HG02852 (cell line): ENCODE measurements around the gene TLCD3B.

Experiments
- ATAC-seq: cut with Tn5 transposase; IDR thresholded peaks from one replicate; pipeline ENCODE4 v1.9.1; 2021; ENCODE audit warnings: mild to moderate bottlenecking, moderate library complexity; ENCODE audit not compliant: unreplicated experiment

Gene TLCD3B

GRCh38 chr16:29991571-29991904 is 39.5 kb downstream of the TLCD3B start:
- ATAC-seq = no peak

- ATAC-seq = no peak
Observed at GRCh38 chr16:29990883-29991570, 40.0 kb downstream of the TLCD3B start.

GRCh38 chr16:29990034-29990433 is 41.0 kb downstream of the TLCD3B start:
- no peak for ATAC-seq

GRCh38 chr16:29989111-29989858 is 41.8 kb downstream of the TLCD3B start:
- ATAC-seq = no peak

DNA sequence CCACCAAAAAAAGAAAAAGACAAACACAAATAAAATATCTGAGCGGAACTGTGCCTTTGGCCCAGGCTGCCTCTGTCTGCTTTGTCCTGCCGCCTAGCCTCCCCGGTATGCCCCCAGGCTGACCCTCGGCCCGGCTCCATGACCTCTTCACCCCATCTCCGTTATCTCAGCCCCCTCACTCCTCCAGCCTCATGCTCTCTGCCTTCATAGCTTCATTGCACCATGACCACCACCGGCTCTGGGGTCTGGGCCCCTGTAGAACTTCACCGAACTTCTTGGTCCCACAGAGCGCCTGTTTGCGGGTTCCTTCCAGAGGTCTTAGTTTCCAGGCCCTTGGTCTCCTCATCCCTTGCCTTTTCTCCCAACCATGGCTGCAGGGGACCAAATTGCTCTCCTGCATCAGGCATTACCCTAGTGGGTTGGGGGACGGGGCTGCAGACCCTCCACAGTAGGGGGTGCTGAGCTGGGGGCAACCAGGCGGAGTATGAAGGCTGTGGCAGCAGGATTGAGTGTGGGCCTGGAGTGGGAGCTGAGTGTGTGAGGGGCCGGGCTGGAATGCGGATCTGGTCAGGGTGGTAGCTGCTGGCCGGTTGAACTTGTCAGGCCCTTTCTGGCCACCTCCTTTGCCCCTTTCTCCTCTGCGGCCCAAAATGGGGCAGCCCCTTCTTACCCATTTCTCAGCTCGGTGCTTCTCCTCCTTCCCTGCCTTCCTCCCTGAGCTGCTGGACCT is 42.6 kb downstream of the TLCD3B start:
- ATAC-seq = no peak

DNA sequence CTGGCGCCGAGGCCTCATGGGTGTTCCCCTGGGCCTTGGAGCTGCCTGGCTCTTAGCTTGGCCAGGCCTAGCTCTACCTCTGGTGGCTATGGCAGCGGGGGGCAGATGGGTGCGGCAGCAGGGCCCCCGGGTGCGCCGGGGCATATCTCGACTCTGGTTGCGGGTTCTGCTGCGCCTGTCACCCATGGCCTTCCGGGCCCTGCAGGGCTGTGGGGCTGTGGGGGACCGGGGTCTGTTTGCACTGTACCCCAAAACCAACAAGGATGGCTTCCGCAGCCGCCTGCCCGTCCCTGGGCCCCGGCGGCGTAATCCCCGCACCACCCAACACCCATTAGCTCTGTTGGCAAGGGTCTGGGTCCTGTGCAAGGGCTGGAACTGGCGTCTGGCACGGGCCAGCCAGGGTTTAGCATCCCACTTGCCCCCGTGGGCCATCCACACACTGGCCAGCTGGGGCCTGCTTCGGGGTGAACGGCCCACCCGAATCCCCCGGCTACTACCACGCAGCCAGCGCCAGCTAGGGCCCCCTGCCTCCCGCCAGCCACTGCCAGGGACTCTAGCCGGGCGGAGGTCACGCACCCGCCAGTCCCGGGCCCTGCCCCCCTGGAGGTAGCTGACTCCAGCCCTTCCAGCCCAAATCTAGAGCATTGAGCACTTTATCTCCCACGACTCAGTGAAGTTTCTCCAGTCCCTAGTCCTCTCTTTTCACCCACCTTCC is 43.5 kb downstream of the TLCD3B start:
- ATAC-seq = no peak

DNA sequence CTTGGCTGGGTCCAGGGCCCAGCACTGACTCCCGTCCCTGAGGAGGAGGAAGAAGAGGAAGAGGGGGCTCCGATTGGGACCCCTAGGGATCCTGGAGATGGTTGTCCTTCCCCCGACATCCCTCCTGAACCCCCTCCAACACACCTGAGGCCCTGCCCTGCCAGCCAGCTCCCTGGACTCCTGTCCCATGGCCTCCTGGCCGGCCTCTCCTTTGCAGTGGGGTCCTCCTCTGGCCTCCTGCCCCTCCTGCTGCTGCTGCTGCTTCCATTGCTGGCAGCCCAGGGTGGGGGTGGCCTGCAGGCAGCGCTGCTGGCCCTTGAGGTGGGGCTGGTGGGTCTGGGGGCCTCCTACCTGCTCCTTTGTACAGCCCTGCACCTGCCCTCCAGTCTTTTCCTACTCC is 44.1 kb downstream of the TLCD3B start:
- ATAC-seq = no peak

DNA sequence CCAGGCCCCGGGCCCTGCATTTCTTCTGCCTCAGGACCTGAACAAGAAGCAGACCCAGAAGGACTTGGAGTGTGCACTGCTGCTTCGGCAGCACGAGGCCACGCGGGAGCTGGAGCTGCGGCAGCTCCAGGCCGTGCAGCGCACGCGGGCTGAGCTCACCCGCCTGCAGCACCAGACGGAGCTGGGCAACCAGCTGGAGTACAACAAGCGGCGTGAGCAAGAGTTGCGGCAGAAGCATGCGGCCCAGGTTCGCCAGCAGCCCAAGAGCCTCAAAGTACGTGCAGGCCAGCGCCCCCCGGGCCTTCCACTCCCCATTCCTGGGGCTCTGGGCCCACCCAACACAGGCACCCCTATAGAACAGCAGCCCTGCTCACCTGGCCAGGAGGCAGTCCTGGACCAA is 44.8 kb downstream of the TLCD3B start:
- ATAC-seq = no peak

DNA sequence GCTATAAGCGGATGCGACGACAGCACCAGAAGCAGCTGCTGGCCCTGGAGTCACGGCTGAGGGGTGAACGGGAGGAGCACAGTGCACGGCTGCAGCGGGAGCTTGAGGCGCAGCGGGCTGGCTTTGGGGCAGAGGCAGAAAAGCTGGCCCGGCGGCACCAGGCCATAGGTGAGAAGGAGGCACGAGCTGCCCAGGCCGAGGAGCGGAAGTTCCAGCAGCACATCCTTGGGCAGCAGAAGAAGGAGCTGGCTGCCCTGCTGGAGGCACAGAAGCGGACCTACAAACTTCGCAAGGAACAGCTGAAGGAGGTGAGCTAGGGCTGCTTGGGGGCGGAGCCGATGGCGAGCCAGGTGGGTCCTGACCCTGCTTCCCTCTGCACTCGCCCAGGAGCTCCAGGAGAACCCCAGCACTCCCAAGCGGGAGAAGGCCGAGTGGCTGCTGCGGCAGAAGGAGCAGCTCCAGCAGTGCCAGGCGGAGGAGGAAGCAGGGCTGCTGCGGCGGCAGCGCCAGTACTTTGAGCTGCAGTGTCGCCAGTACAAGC is 45.7 kb downstream of the TLCD3B start:
- no peak for ATAC-seq

GRCh38 chr16:29984764-29985147 is 46.3 kb downstream of the TLCD3B start:
- no peak for ATAC-seq

GRCh38 chr16:29984137-29984763 is 46.8 kb downstream of the TLCD3B start:
- no peak for ATAC-seq

DNA sequence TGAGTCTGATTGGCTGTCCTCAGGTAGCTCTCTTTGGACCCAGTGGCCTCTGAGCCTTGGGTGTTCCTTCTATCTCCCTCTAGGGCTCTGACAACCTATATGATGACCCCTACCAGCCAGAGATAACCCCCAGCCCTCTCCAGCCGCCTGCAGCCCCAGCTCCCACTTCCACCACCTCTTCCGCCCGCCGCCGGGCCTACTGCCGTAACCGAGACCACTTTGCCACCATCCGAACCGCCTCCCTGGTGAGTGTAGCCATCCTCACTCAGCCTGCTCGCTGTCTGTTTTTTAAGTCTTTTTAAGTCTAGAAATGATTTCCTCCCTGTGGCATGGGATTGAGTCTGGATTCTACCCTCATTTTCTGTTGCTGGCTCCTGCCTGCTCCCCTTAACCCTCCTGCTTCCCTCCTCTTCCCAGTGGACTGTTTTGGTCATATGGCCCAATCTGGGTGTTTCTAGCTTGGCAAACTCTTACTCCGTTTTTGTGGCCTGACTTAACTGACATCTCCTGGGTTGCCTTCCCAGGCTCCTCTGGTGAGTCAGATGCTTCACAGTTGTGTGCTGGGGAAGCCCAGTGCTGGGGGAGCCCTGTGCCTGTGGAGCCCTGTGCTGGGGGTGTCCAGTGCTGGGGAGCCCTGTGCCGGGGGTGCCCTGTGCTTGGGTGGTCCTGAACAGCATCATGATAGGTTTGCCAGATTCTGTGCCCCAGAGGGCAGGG is 47.5 kb downstream of the TLCD3B start:
- no peak for ATAC-seq

DNA sequence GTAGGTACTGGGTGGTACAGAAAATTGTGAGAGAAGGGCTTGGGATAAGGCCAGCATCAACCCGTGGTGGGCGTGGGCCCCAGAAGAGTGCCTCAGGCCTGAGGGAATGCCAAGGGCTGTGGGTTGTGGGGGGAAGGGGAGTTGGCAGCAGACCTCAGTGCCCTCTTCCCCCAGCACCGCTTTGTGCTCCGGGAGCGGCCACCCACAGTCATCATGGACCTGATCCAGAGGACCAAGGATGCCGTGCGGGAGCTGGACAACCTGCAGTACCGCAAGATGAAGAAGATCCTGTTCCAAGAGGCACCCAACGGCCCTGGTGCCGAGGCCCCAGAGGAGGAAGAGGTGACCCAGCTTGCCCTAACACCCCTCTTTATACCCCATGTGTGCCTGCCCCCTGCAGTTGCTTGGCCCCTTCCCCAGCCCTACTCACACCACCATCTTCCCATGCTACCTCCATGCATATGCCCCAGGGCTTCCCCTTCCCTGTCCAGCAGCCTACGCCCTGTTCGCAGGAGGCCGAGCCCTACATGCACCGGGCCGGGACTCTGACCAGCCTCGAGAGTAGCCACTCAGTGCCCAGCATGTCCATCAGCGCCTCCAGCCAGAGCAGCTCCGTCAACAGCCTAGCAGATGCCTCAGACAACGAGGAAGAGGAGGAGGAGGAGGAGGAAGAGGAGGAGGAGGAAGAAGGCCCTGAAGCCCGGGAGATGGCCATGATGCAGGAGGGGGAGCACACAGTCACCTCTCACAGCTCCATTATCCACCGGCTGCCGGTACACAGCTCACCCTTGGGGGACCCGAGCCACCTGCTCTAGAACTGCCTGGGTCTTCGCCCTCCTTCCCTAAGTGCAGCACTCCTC is 48.3 kb downstream of the TLCD3B start:
- ATAC-seq = no peak

DNA sequence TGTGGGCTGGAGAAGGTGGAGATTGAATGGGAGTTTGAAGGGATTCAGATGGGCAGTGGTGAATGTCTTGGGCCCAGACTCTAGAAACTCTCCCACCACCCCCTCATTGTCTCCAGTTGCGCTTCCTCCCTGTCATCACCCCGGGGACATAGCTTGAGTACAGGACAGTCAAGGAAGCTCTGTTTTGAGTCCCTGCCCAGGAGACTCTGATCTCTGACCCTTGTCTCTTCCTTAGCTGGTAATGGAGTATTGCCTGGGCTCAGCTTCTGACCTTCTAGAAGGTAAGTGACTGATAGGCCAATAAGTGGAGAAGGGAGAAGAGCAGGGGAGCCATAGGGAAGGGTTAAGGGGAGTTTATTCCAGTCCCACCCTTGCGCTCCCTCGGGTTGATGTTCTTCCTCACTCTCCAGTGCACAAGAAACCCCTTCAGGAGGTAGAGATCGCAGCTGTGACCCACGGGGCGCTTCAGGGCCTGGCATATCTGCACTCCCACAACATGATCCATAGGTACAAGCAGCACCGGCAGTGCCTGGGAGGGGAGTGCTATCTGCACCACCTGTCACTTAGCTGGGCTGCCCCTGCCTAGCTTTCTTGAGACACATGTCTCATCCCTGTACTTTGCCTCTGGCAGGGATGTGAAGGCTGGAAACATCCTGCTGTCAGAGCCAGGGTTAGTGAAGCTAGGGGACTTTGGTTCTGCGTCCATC is 52.4 kb downstream of the TLCD3B start:
- no peak for ATAC-seq

DNA sequence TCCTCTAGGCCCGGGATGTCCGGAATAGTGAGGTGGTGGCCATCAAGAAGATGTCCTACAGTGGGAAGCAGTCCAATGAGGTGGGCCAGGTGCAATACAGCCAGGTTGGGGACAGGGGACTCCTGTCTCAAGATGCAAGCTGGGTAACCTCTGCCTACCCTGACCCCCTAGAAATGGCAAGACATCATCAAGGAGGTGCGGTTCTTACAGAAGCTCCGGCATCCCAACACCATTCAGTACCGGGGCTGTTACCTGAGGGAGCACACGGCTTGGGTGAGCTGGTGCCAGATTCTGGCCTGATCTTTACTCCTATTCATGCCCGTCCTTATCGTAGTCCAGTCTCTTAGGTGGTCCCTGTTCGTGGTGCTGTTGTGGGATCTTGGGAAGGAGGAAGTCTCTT is 53.0 kb downstream of the TLCD3B start:
- no peak for ATAC-seq

- no peak for ATAC-seq
Observed at GRCh38 chr16:29977063-29977825, 53.8 kb downstream of the TLCD3B start.

- no peak for ATAC-seq
Observed at GRCh38 chr16:29975811-29976511, 55.1 kb downstream of the TLCD3B start.
